ENCODE measurements around the gene CLDN19. TPM values are rescaled to one million over a fixed set of nuclear protein-coding genes. Genes with fewer than 3 reads are reported as not detected.

CLDN19 gene
- total and polyA plus RNA-seq, 9 of the 15 experiments (the other 6 are each of a cell fraction or from before 2014, with no cell fraction given) = not detected

GRCh38 chr1:42736152-42736551, 3.9 kb downstream of the CLDN19 start (continued):
- TF ChIP-seq KLF13 (tag; IDR thresholded peaks at IDR 0.05; ENCODE audit: borderline replicate concordance, low read depth) (peak; percentile 43; the same call in 1 of the 2 replicates), CHD7 (IDR thresholded peaks at IDR 0.05; ENCODE audit: low read depth, low read length) (no peak), RCOR1 (IDR thresholded peaks at IDR 0.05; ENCODE audit: borderline replicate concordance in 1 of 2, low read depth in 2 of 2, low read length in 2 of 2) (0 out of 4 replicates have a peak, but pooled peaks of 1 of the 2 experiments have one; percentile 11), ATF2 (CRISPR knock-in tag; IDR thresholded peaks at IDR 0.05) (no peak), SIN3B (IDR thresholded peaks at IDR 0.05; ENCODE audit: low read depth) (no peak)
